Measurements from ENCODE around the gene TNS1. TPM values are rescaled to one million over a fixed set of nuclear protein-coding genes. Genes with fewer than 3 reads are reported as not detected.

The TNS1 gene
- total RNA-seq, 1 donor from 2014 or later, result 25.1 TPM

GRCh38 chr2:217988014-217988839 is 14.6 kb downstream of the TNS1 start:
- TF ChIP-seq, protein P1, sequence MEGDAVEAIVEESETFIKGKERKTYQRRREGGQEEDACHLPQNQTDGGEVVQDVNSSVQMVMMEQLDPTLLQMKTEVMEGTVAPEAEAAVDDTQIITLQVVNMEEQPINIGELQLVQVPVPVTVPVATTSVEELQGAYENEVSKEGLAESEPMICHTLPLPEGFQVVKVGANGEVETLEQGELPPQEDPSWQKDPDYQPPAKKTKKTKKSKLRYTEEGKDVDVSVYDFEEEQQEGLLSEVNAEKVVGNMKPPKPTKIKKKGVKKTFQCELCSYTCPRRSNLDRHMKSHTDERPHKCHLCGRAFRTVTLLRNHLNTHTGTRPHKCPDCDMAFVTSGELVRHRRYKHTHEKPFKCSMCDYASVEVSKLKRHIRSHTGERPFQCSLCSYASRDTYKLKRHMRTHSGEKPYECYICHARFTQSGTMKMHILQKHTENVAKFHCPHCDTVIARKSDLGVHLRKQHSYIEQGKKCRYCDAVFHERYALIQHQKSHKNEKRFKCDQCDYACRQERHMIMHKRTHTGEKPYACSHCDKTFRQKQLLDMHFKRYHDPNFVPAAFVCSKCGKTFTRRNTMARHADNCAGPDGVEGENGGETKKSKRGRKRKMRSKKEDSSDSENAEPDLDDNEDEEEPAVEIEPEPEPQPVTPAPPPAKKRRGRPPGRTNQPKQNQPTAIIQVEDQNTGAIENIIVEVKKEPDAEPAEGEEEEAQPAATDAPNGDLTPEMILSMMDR (conservative IDR thresholded peaks at IDR 0.05; ENCODE audit: low read depth, low read length), result peak; percentile 90
- no peak overlapping the region for H3K4me3 ChIP-seq (ENCODE audit: low read depth, low read length)
- peak; percentile 50 for DNase-seq (ENCODE audit: low read depth)

DNA sequence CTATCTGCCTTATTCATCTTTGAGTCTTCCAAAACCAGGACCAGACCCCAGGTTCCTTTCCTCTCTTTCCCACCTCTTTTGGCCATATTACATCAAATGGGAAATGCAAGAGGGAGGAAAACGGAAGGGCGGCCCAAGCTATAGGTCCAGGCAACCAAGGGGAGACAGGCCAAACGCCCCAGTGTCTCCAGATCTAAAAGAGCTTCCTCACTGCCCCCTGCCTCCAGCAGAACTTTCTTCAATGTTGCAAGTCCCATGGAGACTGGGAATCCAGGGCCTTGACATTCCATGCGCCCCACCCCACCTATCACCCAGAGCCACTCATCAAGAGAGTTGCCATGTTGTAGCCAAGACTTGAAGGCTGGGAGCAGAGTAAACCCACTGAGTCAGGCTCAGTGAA is 15.4 kb downstream of the TNS1 start:
- TF ChIP-seq, protein P1 (conservative IDR thresholded peaks at IDR 0.05; ENCODE audit: low read depth, low read length), result no peak
- H3K4me3 ChIP-seq (ENCODE audit: low read depth, low read length), result no peak overlapping the region
- no peak for DNase-seq (ENCODE audit: low read depth)

DNA sequence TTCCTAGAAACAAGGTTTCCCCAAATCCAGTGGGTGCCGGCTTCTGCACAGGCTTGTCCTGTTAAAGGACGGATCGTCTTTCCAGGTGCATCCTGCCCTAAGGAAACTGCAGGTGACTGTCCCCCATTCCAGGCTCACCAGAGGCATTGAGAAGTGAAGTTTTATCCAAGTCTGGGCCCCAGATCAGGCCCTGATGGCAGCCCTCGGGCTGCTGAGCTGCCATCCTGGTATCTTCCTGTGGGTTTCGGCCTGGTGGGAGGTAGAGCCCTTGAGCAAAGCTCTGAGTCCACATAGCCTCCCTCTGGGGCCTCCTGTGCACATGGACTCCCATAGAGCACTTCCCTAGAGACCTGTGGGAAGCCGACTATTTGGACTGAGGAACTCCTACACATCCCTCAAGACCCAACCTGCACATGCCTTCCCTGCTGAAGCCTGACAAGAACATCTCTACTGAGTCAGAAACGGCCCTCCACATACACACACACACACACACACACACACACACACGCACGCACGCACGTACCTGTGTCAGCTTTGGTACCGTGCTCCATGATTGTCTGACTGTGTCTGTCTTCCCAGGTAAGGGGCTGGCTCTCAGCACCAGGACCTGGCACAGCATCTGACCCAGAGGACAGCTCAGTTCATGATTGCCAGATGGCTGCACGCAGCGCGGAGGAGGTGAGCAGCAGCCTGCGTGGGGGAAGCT is 16.4 kb downstream of the TNS1 start:
- DNase-seq (ENCODE audit: low read depth), result no peak
- TF ChIP-seq, protein P1 (conservative IDR thresholded peaks at IDR 0.05; ENCODE audit: low read depth, low read length), result no peak
- H3K4me3 ChIP-seq (ENCODE audit: low read depth, low read length), result no peak overlapping the region

DNA sequence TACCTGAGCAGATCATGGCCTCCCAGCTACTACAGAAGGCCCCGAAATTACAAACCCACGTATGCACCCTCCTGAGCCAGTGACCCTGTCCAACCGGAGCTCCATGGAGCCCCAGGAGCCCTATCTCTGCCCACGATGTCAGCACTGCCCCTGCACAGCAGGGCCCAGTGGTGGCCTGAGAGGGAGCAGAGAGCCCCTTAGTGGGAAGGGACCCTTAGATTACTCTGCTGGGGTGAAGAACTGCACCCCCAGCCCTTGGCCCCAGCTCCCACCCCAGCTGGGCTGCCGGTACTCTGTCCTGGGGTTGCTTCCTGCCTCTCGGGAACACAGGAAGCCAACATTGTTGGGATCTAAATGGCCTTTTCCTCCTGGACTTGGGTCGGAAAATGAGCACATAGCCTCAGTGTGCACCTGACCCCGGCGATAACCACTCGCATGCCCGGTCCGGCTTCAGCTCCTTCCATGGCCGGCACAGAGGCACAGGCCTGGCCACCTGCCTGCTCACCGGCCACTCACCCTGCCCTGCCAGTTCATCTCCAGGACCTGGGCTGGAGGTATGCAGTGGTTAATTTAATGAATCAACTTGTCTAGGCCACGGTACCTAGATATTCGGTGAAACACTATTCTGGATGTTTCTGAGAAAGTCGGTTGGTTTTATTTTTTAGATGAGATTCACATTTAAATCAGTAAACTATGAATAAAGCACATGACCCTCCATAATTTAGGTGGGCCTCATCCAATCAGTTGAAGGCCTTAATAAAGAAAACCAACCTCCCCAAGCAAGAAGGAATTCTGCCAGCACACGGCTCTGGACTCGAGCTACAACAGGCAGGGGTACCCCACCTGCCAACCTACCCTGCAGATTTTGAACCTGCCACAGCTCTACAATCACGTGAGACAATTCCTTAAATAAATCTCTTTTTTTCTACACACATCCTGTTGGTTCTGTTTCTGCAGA is 19.2 kb downstream of the TNS1 start:
- H3K4me3 ChIP-seq (ENCODE audit: low read depth, low read length), result no peak overlapping the region
- DNase-seq (ENCODE audit: low read depth), result no peak
- TF ChIP-seq, protein P1 (conservative IDR thresholded peaks at IDR 0.05; ENCODE audit: low read depth, low read length), result no peak

GRCh38 chr2:217981971-217982370 is 20.8 kb downstream of the TNS1 start:
- no peak overlapping the region for H3K4me3 ChIP-seq (ENCODE audit: low read depth, low read length)
- TF ChIP-seq, protein P1 (conservative IDR thresholded peaks at IDR 0.05; ENCODE audit: low read depth, low read length), result no peak
- DNase-seq (ENCODE audit: low read depth), result no peak

DNA sequence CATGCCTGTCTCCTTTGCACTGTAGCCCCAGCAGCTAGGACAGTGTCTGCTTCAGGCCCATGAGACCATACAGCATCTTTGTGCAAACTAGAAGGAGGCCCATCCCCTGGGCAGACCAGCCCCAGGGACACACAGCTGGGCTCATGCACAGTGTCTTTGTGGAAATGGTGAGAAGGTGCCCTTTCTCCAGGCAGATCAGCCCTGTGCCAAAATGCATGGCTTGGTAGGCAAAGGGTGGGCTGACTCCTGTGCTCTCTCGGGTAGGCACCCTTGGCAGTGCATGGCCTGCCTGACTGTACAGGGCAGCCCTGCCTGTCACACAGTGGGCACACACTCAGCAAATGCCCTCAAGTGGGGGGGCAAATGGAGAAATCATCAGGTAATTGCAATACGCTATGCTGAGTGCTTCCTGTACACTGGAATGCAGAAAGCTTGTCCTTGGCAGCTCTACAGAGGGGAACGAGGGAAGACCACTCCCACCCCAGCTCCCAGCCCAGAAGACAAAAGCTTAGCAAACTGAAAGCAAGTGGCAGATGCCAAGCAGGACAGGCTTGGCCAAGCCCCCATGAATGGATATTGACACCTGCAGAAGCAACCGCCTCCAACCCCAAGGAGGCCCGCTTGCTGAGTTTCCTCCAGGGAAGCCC is 21.6 kb downstream of the TNS1 start:
- no peak for DNase-seq (ENCODE audit: low read depth)
- H3K4me3 ChIP-seq (ENCODE audit: low read depth, low read length), result no peak overlapping the region
- TF ChIP-seq, protein P1 (conservative IDR thresholded peaks at IDR 0.05; ENCODE audit: low read depth, low read length), result no peak

All from epithelial cell of proximal tubule (primary cell).